Globus pallidus (tissue), 1 donor: ENCODE measurements around the gene ENPP7.
"Not testable (repeated sequence)": the region's sequence is repeated elsewhere in the genome, so short reads cannot be mapped to it uniquely, and the experiment has no call there.

Experiments used
- DNase-seq: peaks from one replicate; pipeline ENCODE4 v3.0.0-alpha.2; 2015; ENCODE audit warnings: low spot score

Gene ENPP7

GRCh38 chr17:79749156-79749815 is 18.5 kb downstream of the ENPP7 start:
- DNase-seq = no peak

- DNase-seq = no peak
Measured at GRCh38 chr17:79749958-79750357, 19.2 kb downstream of the ENPP7 start.

DNA sequence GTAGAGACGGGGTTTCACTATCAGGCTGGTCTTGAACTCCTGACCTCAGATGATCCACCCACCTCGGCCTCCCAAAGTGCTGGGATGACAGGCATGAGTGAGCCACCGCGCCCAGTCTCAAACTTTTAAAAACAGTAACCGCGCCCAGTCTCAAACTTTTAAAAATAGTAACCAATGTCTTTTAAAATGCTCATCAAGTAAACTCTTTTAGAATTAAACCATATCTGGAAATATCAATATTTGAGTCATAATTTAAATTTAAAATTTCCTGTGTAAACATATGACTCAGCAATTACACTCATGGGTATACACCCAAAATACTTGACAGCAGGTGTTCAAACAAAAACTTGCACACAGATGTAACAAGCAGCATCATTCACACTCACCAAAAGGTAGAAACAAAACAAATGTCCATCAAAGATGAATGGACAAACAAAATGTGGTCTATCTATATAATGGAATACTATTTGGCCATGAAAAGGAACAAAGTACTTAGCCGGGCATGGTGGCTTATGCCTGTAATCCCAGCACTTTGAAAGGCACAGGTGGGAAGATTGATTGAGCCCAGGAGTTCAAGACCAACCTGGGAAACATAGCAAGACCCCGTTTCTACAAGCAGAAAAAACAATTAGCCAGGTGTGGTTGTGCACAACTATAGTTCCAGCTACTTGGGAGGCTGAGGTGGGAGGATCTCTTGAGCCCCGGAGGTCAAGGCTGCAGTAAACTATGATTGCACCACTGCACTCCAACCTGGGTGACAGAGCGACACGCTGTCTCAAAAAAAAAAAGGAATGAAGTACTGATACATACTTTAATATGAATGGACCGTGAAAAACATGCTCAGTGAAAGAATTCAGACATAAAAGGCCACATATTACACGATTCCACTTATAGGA is 20.2 kb downstream of the ENPP7 start:
- no peak for DNase-seq

DNA sequence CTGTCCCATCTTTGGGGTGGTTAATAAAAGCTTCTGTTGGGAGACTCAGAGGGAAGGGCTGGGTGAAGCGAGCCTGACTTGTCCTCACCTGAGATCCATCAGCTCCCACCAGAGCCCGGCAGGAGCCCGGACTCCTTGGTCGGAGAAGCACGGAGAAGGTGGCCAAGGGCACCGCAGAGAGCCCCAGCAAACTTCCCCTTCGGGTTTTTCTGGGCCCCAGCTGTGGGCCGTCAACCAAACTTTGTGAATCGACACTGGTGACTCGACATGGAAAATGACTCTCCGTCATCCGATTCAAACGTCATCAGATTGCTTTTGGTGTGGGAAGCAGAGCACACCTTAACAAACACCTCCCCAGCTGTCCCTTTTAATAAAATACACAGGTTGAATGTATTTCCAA is 21.4 kb downstream of the ENPP7 start:
- DNase-seq = no peak

GRCh38 chr17:79754370-79754769 is 23.6 kb downstream of the ENPP7 start:
- DNase-seq = no peak

DNA sequence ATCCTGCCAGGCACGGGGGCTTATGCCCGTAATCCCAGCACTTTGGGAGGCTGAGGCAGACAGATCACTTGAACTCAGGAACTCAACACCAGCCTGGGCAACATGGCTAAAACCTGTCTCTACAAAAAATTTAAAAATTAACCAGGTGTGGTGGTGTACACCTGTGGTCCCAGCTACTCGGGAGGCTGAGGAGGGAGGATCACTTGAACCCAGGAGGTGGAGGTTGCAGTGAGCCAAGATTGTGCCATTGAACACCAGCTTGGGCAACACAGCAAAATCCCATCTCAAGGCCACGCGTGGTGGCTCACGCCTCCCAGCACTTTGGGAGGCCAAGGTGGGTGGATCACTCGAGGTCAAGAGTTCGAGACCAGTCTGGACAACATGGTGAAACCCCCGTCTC is 24.2 kb downstream of the ENPP7 start:
- not testable (repeated sequence) for DNase-seq

DNA sequence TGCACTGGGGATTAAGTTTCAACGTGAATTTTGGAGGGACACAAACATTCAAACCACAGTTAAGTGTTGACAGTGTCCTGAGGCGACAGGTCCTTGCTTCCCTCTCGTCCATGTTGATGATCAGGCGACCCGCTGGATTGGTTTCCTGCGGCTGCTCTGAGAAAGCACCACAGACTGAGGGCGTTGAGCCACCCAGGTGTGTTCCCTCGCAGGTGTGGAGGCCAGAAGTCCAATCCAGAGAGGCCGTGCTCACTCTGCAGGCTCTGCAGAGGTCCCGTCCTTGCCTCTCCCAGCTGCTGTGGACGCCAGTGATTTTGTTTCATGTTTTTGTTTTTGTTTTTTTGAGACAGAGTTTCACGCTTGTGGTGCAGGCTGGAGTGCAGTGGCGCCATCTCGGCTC is 24.8 kb downstream of the ENPP7 start:
- DNase-seq = no peak

GRCh38 chr17:79757140-79757745 is 26.5 kb downstream of the ENPP7 start:
- no peak for DNase-seq

- DNase-seq = no peak
Measured at GRCh38 chr17:79758271-79758670, 27.5 kb downstream of the ENPP7 start.

DNA sequence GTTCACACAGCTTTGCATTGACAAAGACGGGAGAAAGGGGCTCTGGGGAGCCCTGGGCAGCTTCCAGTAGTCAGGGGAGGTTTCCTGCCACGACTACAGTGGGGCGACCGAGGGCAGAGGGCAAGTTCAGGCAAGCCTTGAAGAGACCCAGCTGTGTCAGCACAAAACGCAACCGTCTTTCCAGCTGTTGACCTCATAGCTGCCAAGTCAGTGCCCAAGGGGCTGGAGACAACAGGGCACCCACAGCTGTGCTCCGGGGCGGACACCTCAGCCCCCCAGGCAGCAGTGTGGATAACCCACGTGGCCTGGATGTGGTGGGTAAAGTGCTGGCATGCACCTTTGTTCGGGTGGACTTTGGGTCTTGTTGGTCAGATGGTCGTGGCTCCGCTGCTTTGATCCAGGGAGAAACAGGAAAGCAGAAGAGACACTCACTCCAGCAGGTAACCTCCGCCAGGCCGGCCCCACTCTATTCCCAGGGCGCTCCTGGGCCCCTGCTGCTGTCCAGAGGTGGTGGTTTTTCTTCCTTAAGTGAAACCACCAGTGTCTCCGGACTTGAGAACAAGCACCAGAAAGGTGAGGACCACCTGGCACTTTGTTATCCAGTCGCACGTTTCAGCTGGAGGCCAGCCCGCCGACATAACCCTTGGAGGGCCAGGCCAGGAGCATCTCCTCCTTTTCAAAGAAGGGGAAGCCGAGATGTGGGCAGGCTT is 29.6 kb downstream of the ENPP7 start:
- DNase-seq = no peak

DNA sequence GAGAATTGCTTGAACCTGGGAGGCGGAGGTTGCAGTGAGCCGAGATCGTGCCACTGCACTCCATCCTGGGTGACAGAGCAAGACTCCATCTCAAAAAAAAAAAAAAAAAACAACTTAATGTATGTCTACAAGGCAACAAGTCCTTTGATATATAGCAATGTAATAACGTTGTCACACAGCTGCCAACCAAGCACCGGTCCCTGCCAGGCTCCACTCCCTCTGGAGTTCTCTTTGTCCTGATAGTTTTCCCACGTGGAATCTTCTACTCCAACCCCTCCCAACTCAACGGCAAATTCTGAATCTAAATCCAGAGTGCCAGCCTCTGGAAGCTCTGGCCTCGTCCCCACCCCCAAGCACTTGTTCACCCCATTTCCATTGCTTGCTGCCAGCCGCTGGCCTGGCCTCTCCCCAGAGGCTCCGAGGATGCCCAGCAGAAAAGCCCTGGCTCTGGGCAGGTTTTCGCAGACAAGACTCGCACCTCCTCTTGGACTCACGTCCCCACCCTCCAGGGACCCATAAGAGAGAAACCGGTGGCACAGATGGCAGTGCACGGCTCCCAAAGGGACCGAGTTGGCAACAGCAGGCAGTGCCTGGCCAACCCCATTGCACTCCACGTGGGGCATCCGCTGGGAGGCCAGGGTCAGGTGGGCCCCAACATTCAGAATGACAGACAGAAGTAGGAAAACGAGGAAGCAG is 31.3 kb downstream of the ENPP7 start:
- no peak for DNase-seq

GRCh38 chr17:79765708-79766107 is 35.0 kb downstream of the ENPP7 start:
- DNase-seq = no peak

GRCh38 chr17:79769570-79770506 is 39.1 kb downstream of the ENPP7 start:
- no peak for DNase-seq

DNA sequence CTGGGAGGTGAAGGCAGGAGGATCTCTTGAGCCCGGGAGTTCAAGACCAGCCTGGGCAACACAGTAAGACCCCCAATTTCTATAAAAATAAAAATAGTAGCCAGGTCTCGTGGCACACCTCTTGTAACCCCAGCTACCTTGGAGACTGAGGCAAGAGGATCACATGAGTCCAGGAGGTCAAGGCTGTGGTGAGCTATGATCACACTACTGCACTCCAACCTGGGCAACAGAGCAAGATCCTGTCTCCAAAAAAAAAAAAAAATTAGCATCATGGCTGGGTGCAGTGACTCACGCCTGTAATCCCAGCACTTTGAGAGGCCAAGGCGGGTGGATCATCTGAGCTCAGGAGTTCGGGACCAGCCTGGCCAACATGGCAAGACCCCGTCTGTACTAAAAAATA is 40.5 kb downstream of the ENPP7 start:
- DNase-seq = no peak

DNA sequence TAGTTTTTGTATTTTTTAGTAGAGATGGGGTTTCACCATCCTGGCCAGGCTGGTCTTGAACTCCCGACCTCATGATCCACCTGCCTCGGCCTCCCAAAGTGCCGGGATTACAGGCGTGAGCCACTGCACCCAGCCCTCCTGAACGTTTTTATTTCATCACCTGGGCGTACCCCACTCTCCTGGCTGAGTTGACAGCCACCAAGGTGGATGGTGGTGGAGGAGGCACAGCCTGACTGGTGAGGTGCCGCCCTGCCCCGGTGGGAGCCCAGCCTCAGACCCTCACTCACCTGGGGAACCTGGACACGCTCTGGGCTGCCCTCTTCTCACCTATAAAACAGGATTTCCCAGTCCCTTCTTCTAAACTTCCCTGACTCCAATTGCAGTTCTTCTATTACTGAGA is 42.0 kb downstream of the ENPP7 start:
- not testable (repeated sequence) for DNase-seq

DNA sequence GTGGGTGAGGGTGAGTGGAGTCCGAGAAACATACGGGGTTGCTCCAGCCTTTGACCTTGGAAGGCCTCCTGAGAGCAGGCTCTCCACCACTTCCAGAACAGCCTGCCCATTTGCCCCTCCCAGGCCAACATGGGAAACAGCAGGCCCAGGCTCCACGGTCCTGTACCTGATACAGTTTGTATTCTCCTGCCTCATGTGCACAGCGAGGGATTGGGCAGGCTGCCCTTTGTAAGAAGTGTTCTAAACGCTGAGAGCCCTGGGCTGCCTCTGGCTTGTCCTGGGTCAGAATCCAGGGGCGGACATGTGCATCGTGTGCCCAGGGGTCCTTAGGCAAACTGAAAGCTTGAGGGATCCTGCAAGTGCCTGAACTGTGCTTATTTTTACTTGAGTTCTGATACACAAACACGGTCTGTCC is 43.8 kb downstream of the ENPP7 start:
- no peak for DNase-seq

DNA sequence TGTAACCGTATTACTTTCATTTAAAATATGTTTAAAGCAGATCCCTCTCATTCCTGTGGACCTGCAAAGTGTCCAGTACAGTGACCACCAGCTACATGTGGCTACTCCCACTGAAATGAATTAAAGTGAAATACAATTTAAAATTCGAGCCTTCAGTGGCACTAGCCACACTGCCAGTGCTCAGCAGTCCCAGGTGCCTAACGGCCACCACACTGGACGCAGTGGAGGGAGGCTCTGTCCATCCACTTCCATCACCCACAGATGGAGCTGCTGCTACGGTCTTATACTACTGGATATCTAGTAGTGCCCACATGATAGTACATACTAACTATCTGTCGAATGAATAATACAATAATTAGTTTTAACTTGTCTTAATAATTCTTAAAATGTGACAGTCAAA is 44.9 kb downstream of the ENPP7 start:
- DNase-seq = no peak

DNA sequence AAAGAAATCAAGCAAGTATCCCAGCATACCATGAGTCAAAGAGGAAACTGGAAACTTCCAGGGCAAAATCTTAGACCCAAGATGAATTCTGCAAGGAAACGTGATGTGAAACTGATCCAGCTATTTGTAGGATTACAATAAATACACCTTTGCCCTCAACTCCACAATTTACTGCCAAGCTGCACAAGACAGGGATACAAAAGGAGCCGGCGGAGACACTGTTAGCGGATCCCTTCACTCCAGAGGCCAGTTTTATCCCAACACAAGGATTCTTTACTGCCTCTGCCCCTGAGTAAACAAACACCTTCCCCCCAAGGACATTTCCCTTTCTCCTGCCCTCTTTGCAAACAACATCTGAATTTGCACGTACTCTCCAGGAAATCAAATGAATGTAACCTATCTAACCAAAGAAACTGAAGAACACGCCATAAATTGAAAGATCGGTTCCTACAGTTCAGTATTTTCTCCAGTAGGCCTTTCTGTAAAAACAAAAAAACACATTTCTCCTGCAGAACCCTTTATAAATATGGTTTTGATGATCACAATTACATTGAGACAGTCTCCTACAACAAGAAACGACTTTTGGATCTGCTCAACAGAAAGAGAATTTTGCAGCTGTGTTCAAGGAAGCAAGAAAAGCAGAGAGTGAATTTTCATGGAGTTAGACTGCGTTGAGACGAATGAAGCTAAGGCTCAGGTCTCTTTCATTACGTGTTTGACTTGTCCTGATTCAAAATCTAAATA is 45.8 kb downstream of the ENPP7 start:
- DNase-seq = no peak

GRCh38 chr17:79777120-79777893 is 46.6 kb downstream of the ENPP7 start:
- peak; percentile 58 for DNase-seq
